HG03460 (cell line): ENCODE measurements around the gene CCDC148.

Experiments used
- ATAC-seq: cut with Tn5 transposase; IDR thresholded peaks from one replicate; pipeline ENCODE4 v1.9.1; 2021; ENCODE audit not compliant: unreplicated experiment

CCDC148 gene

DNA sequence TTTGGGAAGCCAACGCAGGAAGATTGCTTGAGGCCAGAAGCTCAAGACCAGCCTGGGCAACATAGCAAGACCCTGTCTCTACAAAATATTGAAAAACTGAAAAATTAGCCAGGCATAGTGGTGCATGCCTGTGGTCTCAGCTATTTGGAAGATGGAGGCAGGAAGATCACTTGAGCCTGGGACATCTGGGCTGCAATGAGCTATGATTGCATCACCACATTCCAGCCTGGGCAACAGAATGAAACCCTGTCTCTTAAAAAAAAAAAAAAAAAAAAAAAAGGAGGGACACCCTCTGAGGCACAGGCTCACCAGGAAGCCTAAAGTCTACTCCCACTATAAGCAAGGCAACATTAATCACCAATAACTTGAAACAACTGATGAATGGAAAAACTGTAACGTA lies 151.1 kb downstream of the CCDC148 start:
- no peak for ATAC-seq

DNA sequence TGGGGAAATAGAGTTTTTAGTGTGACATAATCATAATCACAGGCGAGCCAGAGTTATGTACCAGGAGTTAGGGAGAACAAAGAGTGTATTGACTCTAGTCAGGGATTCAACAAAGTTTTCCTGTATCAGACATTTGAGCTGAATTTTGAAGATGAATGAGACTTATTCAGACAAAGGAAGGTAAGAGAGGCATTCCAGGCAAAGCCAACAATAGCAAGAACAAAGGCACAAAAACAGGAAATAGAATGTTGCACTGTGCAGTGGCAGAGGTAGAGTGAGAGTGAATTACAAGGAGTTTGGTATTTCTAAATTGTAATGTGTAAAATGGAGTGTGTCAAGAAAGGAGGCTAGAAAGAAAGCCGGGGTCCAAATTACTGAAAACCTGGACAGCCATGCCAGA lies 156.2 kb downstream of the CCDC148 start:
- no peak for ATAC-seq

DNA sequence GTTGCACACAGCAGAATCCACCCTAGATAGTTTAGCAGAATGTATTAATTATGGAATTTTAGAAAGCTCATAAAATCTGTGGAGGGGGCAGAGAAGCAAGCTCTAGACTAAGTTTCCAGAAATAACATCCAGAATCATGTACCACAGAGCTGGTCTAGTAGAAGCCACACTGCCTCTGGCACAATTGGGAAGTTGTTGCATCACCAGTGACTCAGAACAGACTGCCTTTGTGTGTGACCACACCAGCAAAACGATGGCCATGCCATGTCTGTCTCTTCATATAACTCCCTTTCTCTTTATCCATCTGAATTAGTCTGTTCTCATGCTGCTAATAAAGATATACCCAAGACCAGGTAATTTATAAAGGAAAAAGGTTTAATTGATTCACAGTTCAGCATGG lies 158.9 kb downstream of the CCDC148 start:
- ATAC-seq = no peak

DNA sequence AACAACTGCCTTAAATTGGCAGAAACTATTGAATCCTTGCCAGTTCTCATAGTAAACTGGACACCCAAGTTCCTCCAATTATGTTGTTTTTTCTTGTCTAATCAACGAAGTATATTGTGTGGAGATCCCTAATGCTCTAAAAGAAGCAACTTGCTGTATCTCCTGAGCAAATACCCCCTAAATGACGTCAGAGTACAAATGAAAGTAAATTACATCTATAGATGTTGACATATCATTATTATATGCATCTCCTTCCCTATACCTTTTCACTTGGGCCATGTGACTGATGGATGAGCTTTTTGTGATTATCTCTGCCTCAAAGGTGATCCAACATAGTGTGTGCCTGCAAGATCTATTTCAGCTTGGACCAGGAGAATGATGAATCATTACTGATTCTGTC lies 159.4 kb downstream of the CCDC148 start:
- ATAC-seq = no peak

DNA sequence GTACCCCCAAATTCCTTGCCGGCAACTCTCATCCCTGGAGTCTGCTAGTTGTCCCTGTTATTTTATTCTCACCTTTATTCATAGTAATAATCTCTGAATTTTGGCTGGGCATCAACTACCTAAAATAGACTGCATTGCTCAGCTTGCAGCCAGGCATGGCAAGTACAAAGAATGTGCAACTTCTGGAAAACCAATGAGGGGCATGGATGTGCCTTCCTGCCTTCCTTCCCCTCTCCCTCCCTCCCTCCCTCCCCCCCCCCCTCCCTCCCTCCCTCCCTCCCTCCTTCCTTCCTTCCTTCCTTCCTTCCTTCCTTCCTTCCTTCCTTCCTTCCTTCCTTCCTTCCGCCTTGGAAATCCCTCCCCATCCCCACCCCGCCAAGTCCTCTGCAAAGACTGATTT lies 162.8 kb downstream of the CCDC148 start:
- ATAC-seq = no peak

DNA sequence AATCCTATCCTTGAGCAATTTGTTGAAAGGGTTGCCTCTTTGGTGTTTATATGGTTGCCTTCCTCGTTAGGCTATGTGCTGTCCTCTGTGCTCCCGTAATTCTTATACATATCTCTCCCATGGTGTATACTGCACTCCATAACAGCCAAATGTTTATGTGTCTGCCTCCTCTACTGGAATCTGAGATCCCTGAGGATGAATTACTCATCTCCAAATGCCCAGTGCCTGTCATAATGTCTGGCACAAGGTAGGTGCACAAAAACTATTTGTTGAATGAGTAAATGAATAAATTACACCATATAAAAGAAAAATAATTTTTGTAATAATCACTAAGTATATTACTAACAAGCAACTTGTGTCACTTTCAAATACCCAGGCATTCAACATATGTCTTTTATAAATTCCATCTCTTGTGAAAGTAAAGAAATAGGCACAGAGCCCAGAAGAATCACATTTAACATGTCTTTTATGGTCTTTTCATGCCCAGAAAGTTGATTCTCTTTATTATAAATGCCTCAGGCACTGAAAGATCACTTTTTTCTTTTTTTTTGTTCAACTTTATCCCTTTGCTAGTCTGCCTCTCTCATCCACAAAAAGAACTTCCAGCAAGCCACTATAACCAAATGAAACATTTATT lies 164.9 kb downstream of the CCDC148 start:
- ATAC-seq = no peak

DNA sequence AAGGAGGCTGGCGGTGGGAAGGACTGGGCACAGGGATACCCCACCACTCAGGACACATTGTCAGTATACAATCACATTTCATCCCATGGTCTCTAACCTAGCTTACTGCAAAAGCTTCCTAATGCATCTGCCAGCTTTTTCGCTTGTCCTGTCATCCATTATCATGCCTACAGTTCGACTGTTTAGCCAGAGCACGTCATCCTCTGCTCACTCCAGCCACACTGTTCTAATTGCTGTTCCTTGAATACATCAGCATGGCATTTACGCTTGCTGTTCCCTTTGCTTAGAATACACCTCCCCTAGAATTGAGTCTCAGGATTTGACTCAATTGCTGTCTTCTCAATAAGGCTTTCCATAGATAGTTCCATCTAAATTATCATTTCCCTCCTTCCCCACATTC lies 166.3 kb downstream of the CCDC148 start:
- ATAC-seq = no peak

DNA sequence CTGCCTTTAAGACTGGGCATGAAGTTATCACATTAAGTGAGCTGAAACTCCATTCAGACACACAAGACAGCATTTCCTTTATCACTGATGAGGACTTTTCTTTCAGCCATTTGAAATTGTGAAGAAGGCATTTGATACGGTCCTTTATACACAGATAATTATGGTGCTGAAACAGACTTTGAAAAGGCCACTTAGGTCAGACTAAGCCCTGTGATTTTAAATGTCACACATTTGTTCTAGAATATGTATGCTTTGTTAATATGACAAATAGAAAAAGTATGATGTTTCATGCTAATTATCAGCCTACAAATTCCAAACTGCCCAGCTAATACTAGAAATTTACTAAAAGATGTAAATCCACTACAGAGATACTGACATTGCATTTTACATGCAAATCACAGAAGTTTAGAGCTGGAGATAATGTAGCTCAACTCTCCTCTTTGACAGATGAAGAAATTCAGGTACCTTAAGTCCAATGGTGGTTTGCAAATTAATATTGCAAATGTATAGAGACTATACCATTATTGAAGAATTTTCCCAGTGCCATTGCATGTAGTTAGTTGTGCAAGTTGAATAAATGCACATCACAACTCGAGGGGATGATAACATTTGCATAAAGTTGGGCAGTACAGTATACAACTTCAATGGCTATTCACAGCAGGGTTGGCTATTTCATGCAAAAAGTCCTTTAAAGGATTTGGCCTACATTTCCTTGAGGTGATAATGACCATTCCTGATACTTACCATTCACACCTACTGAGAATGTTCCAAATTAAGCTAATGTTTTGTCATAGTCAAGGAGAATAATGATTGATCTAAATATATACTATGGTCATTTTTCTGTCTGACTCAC lies 179.7 kb downstream of the CCDC148 start:
- ATAC-seq = no peak

DNA sequence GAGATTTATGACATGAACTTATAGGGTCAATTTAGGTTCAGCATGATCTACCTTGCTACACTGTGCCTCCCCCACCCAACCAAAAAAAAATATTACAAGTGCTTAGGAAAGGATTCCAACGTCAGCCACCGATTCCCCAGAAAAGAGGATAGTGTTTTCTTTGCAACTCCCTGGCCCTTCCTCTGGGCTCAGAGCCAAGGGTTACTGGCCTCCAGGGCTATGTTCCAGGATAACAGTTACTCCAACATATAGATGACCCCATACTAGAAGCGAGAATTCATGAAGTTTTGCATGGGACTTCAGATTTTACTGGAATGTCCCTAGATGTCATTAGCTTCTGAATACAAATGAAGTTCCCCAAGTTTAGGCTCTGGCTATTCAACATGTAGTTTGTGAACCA lies 182.8 kb downstream of the CCDC148 start:
- no peak for ATAC-seq

DNA sequence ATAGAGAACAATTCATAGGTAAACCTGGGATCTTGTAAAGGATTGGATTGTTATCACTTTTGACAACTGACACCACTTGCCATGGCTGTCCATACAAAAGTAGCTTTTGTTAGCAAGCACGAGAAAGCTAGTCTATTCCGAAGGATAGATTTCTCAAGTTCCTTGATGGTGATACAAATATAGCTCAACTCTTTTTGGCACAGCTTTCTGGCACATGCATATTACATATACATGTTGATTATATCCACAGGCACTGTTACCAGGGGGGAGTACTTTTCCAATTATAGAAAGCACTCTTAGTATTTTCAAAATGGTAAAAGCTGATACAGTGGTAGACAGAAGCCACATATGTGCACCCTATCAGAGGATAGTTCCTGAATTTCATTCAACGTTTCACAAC lies 186.0 kb downstream of the CCDC148 start:
- ATAC-seq = no peak

DNA sequence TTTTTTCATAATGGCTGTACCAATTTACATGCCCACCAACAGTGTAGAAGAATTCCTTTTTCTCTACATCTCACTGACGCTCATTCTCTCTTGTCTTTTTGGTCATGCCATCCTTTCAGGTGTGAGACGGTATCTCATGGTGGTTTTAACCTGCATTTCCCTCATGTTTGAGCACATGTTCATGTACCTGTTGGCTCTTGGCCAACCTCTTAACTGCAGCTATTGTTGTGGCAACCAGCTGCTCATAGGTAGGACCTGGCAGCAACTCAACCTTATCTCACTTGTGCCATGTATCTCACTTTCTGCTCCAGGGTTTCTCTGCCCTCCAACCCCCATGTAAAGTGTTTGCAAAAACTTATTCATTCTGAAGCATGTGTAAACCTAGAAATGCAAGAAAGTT lies 187.4 kb downstream of the CCDC148 start:
- ATAC-seq = no peak

DNA sequence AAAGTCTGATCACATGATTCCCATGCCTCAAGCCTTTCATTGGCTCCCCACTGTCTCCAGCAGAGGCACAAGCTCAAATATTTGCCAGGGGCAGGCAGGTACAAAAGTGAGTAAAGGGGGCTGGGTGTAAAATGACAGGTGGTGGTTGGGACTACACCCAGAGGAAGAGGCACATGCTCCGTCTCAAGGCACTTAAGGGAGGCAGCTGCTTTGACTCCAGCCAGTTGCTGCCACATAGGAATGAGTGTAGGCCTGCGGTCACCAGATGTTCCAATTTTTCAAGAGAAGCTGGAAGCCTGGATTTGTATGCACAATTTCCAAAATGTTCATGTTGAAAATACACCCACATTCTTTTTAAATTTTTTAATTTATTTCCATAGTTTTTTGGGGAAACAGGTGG lies 190.4 kb downstream of the CCDC148 start:
- no peak for ATAC-seq

DNA sequence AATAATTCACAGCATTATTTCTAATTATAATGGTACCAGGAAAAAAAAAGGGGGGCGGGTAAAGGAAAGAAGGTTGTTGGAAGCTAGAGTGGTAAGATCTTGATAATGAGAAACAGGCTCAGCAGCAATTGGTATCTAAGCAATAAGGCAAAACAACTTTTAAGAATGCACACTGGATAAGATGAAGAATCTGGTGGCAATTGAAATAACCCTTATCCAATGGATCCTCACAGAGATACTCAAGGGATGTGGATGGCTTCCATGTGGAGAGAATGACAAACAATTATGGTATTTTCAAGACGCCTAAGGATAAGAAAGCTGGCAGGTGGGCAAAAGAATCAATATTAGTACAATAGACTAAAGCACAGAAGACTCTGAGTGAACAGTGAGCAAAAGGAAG lies 201.3 kb downstream of the CCDC148 start:
- ATAC-seq = no peak

DNA sequence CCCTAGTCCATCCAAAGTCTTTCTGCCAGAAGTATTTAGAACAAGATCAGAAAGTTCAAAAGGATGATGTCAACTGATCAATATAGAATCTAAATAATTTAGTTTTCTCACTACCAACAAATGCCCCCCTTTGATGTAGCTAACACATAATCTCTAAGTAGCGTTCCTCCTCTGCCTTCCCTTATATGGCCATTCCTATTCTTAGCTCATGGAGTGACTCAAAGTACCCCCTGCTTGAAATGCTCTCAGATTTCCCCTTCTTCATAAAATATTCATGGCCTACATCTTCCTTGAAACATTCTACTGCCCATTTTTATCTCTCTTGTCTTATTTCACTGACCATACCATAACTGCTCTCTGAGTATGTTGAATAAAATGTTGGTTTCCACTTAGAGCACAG lies 203.4 kb downstream of the CCDC148 start:
- ATAC-seq = no peak

DNA sequence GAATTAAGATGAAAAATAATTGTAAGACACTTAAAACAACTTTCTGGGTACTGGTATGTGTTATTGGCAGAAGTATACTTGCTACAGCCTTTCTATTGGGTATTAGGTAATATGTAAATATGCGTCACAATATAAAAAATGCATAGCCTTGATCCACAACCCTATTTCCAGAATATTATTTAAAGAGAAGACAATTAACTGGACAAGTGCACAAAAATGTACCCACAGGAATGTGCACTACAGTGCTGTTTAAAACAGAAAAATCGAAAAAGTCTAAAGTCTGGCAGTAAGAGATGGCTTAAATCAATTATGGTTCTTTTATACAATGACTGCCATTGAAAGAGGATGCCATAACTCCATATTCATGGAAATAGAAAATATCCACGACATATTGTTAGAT lies 205.2 kb downstream of the CCDC148 start:
- ATAC-seq = no peak

DNA sequence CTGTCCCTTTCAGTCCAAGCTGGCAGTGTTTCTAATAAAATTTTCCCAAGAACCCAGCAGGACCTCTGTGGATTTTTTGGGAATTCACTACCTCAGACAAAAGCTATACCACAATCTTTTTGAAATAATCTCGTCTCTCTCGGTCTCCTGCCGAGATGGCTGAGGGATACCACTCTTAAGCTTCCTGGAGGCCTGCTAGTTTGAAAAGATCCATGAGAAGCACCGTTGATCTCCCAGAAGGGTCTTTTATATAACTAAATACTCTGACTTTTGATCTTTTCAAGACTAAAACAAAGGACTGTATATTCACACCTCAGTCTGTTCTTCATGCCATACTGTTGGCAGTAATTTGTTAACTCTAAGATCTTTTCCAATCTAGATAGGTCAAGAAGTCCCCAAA lies 213.2 kb downstream of the CCDC148 start:
- no peak for ATAC-seq

DNA sequence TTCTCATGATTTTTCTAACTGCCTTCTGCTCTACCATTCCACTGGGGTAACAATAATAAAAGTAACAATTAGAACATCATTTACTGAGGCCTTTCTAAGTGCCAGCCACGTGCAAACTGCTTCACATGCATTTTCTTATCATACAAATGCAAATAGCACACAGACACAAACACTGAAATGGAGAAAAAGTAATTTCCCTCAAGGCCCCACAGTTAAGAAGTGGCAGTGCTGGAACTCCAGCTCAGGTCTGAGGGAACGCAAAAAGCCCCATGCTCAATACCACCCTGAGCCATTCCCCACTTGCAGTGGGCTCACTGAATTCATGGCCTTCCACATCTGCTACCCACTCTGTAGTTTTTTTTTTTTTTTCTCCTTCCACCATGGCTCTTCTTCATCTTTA lies 214.3 kb downstream of the CCDC148 start:
- ATAC-seq = no peak

DNA sequence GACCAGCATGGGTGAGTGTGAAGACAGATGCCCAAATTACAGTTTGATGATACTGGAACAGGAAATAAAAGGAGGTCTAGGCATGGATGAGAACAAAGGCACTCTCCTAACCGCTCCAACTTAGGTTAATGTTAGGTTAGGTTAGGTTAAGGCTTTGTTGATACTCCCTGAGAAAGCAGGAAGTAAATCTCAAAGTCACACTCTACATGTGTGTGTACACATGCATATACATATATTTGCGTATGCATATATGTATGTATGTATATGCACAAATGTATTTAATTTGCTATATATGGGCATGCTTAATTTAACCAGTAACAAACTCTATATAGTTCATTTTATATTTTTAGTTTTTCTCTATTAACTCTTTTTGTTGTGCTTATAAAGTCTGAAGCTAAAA lies 215.6 kb downstream of the CCDC148 start:
- no peak for ATAC-seq

DNA sequence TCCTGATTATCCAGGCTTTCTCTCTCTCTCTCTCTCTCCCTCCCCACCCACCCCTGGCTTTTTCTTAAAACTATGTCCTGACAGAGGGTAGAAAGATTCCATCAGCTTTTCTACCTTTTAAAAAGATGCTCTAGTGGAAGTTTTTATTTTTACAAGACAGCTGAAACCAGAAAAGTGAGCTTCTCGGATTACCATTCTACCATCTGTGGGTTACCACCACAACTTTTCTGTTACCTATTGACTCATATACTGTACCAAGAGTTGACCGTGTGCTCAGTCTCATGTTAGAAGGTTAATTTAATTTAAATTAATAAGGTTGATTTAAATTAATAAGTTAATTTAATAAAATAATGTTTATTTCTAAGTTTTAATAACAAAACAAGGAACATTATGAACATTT lies 217.3 kb downstream of the CCDC148 start:
- no peak for ATAC-seq

DNA sequence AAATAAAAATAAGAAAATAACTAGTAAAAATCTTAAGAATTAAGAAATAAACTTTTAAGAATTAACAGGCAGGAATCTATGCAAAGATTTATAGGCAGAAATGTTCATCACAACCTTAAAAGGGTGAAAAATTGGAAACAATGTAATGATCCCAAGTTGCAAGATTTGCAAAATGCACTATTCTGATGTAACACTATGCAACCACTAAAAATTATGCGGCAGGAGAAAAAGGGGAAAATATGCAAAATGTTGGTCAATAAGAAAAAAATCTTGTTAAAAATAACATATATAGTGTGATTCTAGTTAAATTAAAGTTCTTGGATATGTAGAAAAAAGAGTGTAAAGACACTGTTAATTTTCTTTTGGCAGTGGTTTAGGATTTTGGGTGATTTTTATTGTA lies 222.1 kb downstream of the CCDC148 start:
- no peak for ATAC-seq

DNA sequence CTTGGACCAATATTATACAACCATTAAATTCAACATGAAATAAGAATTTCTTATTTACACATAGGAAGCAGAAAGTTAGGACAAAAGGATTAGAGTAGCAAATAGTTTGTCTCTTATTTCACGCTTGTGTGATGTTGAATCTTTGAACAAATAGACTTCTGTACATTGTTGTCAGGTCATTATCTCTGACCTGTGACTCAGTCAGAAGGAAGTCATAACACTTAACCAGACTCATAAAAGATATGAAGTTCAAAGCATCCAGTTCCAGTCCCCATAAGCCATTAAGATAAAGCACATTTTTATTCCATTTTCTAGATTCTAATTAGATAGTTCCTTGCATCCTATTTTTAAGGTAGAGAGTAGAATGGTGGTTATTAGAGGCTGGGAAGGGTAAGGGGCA lies 224.1 kb downstream of the CCDC148 start:
- no peak for ATAC-seq

DNA sequence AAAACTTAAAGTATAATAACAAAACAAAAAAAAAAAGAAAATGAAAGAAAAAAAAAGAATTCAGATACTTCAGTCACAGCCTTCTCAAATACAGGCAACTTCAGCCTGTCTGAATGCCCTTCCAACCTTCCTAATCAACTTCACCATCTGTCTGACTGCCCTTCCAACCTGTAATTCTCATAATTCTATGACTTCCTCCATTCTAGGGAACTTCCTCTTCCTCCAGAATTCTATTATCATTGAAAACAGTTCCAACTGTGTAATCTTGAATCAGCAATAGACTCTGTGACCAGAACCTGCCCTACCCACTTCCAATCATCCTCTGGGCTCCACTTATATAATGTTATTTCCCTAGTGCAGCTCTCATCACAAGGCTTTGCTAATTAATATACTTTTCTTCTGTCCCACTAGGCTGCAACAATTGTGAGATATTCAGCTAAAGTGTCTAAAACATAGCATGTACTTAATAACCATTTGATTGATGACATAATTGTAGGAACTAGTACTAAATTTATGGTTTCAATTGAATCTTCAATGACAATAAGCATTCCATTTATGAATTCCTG lies 227.5 kb downstream of the CCDC148 start:
- no peak for ATAC-seq
